Stimulated activated naive B cell treated with anti-CD40 and anti-IgM and Interleukin-4, amounts not matched to agents 10 μg/mL and 1 μg/mL and 100 μg/mL, for 72 hours (primary cell): ENCODE measurements around the gene VPREB3.

Source experiments
- ATAC-seq, 2 donors: fragments of 150-1000 bp; cut with Tn5 transposase; replicated peaks; 2 replicates each; pipeline ENCODE4 v1.10.0; 2021; ENCODE audit warnings: moderate library complexity in 1 of 2
- DNase-seq: peaks from one replicate; pipeline ENCODE4 v3.0.0; 2021
- H3K27ac Mint-ChIP-seq: one replicate; pipeline ENCODE4 v1.8.0; 2022; ENCODE audit warnings: mild to moderate bottlenecking, mixed read lengths
- H3K27me3 Mint-ChIP-seq, 2 donors: one replicate each; pipeline ENCODE4 v1.8.0; 2022; ENCODE audit warnings: mixed read lengths in 2 of 2
- H3K36me3 Mint-ChIP-seq, 2 donors: one replicate each; pipeline ENCODE4 v1.8.0; 2022; ENCODE audit warnings: mixed read lengths in 2 of 2, mild to moderate bottlenecking in 1 of 2
- H3K4me1 Mint-ChIP-seq, 2 donors: one replicate each; pipeline ENCODE4 v1.8.0; 2022; ENCODE audit warnings: mixed read lengths in 2 of 2, mild to moderate bottlenecking in 1 of 2
- H3K4me3 Mint-ChIP-seq, 2 donors: one replicate each; pipeline ENCODE4 v1.8.0; 2022; ENCODE audit warnings: mild to moderate bottlenecking in 2 of 2, mixed read lengths in 2 of 2, moderate library complexity in 1 of 2
- H3K9me3 Mint-ChIP-seq, 2 donors: one replicate each; pipeline ENCODE4 v1.8.0; 2022; ENCODE audit warnings: mixed read lengths in 2 of 2, mild to moderate bottlenecking in 1 of 2

The VPREB3 gene

DNA sequence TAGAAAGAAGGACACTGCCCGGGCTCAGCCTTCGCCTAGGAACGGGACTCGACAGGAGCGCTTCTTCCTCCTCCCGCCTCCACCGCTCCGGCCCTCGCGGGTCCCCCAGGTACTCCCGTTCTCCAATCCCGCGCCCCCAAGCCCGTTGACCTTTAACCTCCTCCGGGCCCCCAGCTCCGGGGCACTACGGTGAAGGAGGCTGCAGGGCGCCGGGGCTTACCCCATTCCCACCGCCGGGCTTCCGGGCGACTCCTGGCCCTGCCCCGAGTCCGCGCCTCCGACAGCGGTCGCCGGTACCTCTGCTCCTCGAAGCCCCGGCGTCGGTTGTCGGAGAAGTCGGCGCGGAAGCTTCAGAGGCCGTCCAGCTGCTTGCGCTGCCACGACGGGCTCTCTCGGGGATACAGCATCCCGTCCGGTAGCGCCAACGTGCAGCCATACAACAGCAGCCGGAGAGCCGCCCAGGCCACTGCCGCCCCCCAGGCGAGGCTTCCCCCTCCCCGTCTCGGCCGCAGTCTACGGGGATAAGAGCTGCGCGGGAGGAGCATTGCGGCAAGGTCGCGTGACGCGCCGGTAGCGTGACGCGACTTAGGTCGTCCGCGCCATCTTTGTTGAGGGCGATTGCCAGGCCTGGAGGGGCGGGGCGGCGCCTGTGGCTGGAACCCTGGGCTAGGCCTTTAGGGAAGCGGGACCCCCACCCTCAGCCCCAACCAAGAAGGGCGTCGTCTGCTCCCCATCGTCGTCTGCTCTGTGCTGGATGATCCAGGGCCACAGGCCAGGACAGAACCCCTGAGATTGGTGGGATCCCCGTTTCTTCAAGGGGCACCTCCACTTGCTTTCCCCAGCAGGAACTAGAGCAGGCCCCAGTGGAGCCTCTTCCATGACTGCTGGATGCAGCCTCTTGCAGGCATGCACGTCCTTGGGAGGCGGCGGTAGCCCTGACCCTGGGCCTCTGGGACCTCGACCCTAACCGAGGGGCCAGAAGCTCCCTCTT lies 37.1 kb downstream of the VPREB3 start:
- peak; percentile 92 to 93 for ATAC-seq
- Mint-ChIP-seq H3K27me3 (no peaks in the 10 kb centered on the region), H3K27ac (peak overlapping the region; percentile 94), H3K4me1 (peaks cover 13 to 30% of the 10 kb centered on the region in 2 donors), H3K36me3 (peaks cover 8 to 18% of the 10 kb centered on the region in 2 donors), H3K9me3 (no peaks in the 10 kb centered on the region), H3K4me3 (peak overlapping the region; percentile 84 to 88)
- DNase-seq = peak; percentile 76

DNA sequence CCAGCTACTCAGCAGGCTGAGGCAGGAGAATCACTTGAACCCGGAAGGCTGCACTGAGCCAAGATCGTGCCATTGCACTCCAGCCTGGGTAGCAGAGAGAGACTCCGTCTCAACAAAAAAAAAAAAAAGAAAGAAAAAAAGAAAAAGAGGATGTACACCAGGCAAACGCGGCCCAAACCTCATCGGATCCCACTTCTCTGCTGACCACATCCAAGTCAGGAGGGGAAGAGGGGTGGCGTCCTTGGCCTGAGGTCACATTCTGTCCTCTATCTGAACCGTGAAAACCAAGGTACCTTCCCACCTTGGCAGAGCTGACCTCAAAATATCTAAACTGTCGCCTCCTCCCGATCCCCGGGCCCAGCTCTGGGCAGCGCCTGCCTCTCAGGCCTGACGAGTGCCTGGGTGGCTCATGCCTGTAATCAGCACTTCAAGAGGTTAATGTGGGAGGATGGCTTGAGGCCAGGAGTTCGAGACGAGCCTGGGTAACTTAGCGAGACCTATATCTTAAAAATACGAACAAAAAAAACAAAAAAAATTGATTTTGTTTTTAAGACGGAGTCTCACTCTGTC lies 38.3 kb downstream of the VPREB3 start:
- Mint-ChIP-seq H3K4me3 (peak overlapping the region; percentile 69 to 88), H3K27ac (no peak overlapping the region), H3K4me1 (peaks cover 13 to 30% of the 10 kb centered on the region in 2 donors), H3K9me3 (no peaks in the 10 kb centered on the region), H3K36me3 (peaks cover 15 to 22% of the 10 kb centered on the region in 2 donors), H3K27me3 (no peaks in the 10 kb centered on the region)
- ATAC-seq = no peak
- DNase-seq = no peak

GRCh38 chr22:23714596-23715578 lies 39.3 kb downstream of the VPREB3 start:
- Mint-ChIP-seq H3K27me3 (no peaks in the 10 kb centered on the region), H3K4me1 (peaks cover 13 to 30% of the 10 kb centered on the region in 2 donors), H3K27ac (peak overlapping the region; percentile 84), H3K36me3 (peaks cover 17 to 32% of the 10 kb centered on the region in 2 donors), H3K9me3 (no peaks in the 10 kb centered on the region), H3K4me3 (peak overlapping the region; percentile 69 to 88)
- no peak for DNase-seq
- no peak for ATAC-seq

- Mint-ChIP-seq H3K9me3 (no peaks in the 10 kb centered on the region), H3K4me1 (peaks cover 15 to 30% of the 10 kb centered on the region in 2 donors), H3K4me3 (no peak overlapping the region), H3K36me3 (peaks cover 24 to 39% of the 10 kb centered on the region in 2 donors), H3K27ac (no peak overlapping the region), H3K27me3 (no peaks in the 10 kb centered on the region)
- no peak for ATAC-seq
- no peak for DNase-seq
These were observed 40.3 kb downstream of the VPREB3 start for GRCh38 chr22:23713696-23714595.

DNA sequence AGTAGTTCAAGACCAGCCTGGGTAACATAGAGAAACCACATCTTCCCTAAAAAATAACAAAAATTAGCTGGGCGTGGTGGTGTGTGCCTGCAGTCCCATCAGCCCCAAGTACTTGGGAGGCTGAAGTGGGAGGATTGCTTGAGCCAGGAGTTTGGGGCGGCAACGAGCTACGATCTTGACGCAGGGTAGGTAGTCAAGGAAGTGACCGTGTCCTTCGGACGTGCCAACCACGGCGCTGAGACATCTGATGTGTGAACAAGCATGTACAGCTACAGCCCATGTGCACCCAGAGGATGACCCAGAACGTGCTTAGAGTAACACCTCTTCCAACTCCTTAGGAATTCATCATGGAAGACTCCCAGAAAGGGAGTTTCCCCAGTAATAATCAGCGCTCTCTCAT lies 42.0 kb downstream of the VPREB3 start:
- Mint-ChIP-seq H3K36me3 (peaks cover 34 to 52% of the 10 kb centered on the region in 2 donors), H3K27me3 (no peaks in the 10 kb centered on the region), H3K27ac (peak overlapping the region; percentile 20), H3K9me3 (no peaks in the 10 kb centered on the region), H3K4me1 (peaks cover 17 to 26% of the 10 kb centered on the region in 2 donors), H3K4me3 (no peak overlapping the region)
- DNase-seq = no peak
- ATAC-seq = no peak

- ATAC-seq (no peak), DNase-seq (no peak)
- Mint-ChIP-seq H3K27ac (no peak overlapping the region), H3K4me3 (no peak overlapping the region), H3K27me3 (no peaks in the 10 kb centered on the region), H3K4me1 (peaks cover 15 to 20% of the 10 kb centered on the region in 2 donors), H3K36me3 (peaks cover 50 to 75% of the 10 kb centered on the region in 2 donors), H3K9me3 (no peaks in the 10 kb centered on the region)
These were observed 45.1 kb downstream of the VPREB3 start for GRCh38 chr22:23709107-23709506.

DNA sequence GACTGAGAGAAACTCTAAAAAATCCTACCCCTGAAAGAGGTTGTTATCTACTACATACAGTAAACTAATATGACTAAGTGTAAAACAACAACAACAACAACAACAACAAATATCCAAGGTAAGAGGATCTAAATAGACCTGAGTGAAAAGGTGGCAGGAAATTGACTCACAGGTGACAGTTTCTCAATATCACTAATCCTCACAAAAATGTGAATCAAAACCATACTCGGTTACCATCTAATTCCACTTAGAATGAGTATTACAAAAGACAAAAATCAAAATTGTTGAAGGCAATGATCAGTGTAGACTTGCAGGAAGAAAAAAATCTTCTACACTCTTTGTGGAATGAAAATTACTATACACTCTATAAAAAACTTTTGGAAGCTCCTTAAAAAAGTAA lies 46.0 kb downstream of the VPREB3 start:
- ATAC-seq (no peak), DNase-seq (no peak)
- Mint-ChIP-seq H3K27ac (peak overlapping the region; percentile 7), H3K36me3 (peaks cover 53 to 76% of the 10 kb centered on the region in 2 donors), H3K27me3 (no peaks in the 10 kb centered on the region), H3K4me3 (no peak overlapping the region), H3K4me1 (peaks cover 9 to 16% of the 10 kb centered on the region in 2 donors), H3K9me3 (no peaks in the 10 kb centered on the region)

- DNase-seq = no peak
- H3K36me3 Mint-ChIP-seq = peaks cover 64 to 84% of the 10 kb centered on the region in 2 donors
- H3K4me1 Mint-ChIP-seq = peaks cover 15 to 29% of the 10 kb centered on the region in 2 donors
- no peaks in the 10 kb centered on the region for H3K27me3 Mint-ChIP-seq
- peak overlapping the region; percentile 63 for H3K27ac Mint-ChIP-seq
- no peaks in the 10 kb centered on the region for H3K9me3 Mint-ChIP-seq
- no peak overlapping the region for H3K4me3 Mint-ChIP-seq
- no peak for ATAC-seq
These were observed 48.9 kb downstream of the VPREB3 start for GRCh38 chr22:23705358-23705757.

GRCh38 chr22:23704829-23705228 lies 49.4 kb downstream of the VPREB3 start:
- Mint-ChIP-seq H3K27me3 (no peaks in the 10 kb centered on the region), H3K27ac (peak overlapping the region; percentile 63), H3K36me3 (peaks cover 65 to 84% of the 10 kb centered on the region in 2 donors), H3K4me3 (no peak overlapping the region), H3K4me1 (peaks cover 15 to 29% of the 10 kb centered on the region in 2 donors), H3K9me3 (no peaks in the 10 kb centered on the region)
- no peak for ATAC-seq
- no peak for DNase-seq

- ATAC-seq (no peak), DNase-seq (no peak)
- no peak overlapping the region for H3K27ac Mint-ChIP-seq
- H3K36me3 Mint-ChIP-seq = peaks cover 60 to 82% of the 10 kb centered on the region in 2 donors
- no peak overlapping the region for H3K4me3 Mint-ChIP-seq
- no peaks in the 10 kb centered on the region for H3K9me3 Mint-ChIP-seq
- peaks cover 15 to 27% of the 10 kb centered on the region in 2 donors for H3K4me1 Mint-ChIP-seq
- H3K27me3 Mint-ChIP-seq = no peaks in the 10 kb centered on the region
These were observed 50.2 kb downstream of the VPREB3 start for GRCh38 chr22:23704062-23704461.
